Dermis blood vessel endothelial cell (primary cell): ENCODE data around the gene GUCY1A2. TPM values are rescaled to one million over a fixed set of nuclear protein-coding genes. Genes with fewer than 3 reads are reported as not detected.

Source experiments
- DNase-seq: peaks from one replicate; pipeline ENCODE4 v3.0.0; 2010
- total RNA-seq: library from RNA; depleted of rRNA; stranded (reverse); fragments of >200 nt; gene quantifications from 2 replicates; pipeline ENCODE4 v1.2.3, GENCODE V29; 2014

GUCY1A2 gene
- total RNA-seq, 1 donor from 2014 or later: 0.17 TPM

DNA sequence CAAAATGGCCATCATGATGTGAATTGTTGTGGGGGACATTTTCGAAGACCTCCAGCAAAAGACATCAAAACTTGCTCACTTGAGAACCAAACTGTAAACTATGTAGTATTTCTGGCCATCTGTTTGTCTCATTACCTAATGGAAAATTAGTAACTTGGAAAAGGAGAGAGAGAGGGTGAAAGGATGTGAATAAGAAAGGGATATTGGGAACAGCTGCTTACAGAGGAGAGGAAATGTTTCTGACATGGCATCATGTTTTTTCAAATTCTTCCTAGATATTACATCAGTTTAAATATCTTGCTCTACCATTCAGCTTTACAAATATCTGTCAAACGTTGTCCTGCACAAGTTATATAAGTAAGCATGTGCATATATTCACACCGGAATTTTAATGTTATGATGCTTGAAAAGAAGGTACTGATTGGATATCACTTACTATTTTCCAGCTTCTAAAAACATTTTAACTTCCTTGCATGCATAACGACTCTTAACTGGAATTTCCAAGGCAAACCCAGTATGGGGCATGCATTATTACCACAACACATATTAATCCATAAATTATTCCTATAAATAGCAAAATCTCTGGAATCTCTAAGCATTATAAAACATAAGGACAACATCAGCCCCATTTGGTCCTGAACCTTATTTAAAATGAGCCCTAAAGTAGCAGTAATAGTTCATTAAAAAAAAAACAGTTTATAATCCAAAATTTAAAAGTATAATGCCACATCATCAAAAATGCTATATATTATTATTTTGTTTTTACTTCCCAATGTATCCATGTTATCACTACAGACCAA is 20.0 kb downstream of the GUCY1A2 start:
- no peak for DNase-seq

DNA sequence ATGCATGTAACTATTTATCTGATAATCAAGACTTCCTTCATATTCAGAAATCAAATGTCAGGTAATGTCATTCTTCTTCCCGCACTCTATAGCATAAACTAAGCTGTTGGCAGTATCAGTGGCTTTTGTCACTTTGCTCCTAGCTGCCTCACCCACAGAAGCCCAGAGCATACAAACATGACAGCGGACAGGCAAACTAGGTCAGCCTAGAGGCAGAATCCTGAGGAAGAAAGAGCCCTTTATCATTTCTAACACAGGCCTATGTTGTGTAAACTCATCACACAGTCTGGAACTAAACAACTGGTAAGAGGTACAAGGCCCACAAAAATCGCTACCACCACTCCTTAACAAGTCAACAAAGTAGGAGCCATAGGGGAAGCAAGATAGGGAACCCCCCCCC is 21.0 kb downstream of the GUCY1A2 start:
- DNase-seq: no peak

DNA sequence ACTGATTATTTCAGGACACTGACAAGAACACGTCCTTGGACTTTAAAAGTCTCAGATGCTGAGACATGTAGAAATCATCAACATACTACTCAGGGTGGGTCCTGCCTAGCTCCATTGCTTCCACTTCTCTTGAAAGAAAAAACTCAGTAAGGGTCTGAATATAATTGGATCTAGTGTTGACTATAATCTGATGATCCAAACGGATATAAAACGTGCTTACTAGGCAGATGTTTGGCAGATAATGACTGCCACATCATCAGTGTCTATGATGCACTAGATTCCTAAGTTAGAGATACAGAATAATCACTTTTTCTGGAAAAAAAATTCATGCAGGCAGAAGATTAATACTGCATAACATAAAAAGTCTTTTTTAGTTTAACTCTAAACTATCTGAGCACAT is 21.6 kb downstream of the GUCY1A2 start:
- no peak for DNase-seq

DNA sequence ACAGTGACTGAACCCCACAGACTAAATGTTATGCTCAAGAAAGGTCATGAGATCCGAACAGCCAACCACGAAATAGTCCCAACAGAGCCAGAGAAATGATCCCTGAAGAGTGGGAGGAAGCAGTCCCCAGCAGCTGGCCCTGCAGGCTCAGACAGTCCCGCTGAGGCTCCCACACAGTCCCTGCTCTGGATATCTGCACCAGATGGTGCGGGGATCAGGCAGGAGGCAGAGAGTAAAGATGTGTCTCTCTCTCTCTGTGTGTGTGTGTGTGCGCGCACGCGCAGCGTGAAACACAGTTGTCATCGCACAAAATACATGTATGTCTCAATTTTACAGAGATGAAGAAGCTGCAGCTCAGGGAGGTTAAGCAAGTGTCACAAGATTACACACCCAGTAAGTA is 27.9 kb downstream of the GUCY1A2 start:
- no peak for DNase-seq

DNA sequence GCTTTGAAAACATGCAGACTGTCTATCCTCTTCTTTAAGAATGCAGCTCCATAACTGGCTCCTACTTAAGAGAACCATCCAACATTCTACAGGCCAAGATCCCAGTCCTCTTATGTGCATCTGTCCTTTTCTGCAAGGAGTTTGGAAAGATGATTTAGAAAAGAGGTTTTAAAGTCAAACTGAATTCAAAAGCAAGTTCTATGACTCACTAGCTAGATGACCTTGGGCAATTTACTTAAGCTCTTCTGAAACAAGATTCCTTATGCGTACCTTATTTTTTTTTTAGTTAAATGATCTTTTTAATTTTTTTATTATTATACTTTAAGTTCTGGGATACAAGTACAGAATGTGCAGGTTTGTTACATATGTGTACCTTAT is 29.2 kb downstream of the GUCY1A2 start:
- DNase-seq: no peak

DNA sequence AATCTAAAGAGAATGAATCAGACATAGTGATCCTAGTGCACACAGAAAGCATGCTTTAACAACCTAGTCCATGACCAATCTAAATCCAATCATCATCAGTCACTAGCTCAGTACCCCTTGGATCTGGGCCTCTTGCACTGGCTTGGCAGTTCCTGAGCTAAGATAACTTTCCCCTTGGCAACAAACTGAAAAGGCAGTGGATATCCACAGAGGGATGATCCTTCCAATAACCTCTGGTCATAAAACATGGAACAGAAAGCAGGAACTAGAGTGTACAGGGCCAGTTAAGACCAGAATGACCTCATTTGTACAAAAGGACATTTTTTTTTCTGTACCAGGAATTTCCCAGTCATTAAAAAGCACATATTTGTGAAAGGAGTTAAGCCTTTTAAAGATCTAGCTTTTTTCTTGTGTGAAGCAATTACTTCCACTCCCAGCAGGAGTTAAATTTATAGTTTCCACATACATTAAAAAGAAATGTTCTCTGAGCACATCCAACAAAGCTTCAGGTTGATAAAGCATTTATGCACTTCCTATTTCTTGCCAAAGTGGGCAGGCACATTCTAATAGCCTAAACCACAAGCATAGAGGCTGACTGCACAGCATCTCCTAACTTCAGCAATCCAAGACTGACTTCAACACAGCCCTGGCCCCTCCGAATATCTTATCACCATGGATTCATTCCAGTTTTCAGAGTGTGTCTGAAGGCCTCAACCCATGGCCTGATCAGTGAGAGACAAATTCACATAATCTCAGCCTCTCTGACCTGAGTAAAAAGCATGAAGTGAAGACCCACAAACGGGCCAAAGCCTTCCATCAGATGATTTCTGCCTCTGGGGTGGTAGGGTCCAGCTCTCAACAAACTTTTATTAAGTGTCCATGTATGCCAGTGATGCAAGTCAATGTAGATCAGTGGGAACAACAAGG is 29.9 kb downstream of the GUCY1A2 start:
- no peak for DNase-seq

DNA sequence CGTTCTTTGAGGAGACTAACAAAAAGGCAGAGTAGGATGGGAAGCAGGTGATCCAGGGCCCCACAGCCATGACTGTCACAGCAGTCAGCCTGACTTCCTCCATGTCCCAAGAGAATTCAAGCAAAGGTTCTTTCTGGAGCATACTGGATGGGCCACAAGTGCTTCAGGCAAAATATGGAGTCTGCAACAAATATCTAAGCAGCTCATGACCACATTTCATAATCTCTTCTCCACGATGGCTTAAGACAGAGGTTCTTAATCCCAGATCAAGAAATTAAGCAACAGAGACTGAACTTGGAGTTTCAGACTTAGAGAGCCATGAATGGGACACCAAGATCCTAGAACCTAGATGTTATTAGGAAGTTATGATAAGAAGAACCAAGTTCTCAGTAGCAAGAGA is 31.6 kb downstream of the GUCY1A2 start:
- no peak for DNase-seq

DNA sequence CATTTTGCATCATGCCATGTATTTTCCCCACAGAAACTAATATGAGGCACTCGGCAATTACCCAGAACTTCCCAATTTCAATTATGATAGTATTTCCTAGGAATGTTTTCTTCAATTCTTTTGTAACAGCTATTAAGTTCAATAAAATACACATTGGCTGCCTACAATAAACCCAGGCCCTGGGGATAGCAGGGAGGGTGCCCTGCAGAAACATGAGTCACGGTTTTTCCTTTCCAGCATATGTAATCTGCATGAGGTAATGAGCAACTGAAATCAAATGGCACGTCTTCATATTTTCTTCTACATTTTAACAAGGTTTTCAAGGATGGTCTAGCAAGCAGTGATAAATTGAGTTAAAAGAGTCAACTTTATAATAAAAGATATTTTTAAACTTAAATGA is 32.0 kb downstream of the GUCY1A2 start:
- peak; percentile 4 for DNase-seq

DNA sequence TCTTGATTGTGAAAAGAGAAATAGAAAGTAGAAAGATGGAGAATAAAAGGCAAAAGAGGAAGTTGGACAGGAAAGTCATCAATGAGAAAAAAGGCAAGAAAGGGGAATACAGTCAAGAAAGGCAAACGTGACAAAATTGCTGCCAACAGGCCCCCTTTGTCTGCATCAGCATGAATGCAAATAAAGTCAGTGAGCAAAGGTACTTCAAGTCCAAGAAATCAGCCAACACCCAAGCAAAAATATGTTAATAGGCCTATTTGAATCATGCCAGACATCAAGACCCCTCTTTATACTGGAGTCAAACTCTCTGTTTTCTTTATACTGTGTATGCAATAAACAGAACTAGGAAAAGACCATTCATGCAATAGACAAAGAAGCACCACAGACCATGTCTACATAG is 34.3 kb downstream of the GUCY1A2 start:
- no peak for DNase-seq

DNA sequence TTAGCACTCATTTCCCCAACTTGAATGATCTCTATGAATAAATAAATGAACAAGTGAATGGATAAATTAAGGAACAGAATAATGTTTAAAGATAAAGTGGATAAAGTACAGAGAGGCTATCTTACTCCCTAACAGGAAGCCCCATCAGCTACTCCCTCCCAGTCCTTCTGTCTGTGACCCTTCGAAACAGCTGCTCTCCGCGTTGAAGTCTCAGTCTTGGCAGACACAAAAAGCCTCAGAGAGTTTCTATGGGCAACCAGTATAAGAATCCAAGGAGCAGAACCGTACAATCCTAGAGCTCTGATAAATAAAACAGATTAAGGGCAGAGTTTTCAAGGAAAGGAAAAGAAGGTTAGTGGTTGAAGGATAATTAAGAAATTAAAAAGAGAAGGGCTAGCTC is 35.0 kb downstream of the GUCY1A2 start:
- no peak for DNase-seq

DNA sequence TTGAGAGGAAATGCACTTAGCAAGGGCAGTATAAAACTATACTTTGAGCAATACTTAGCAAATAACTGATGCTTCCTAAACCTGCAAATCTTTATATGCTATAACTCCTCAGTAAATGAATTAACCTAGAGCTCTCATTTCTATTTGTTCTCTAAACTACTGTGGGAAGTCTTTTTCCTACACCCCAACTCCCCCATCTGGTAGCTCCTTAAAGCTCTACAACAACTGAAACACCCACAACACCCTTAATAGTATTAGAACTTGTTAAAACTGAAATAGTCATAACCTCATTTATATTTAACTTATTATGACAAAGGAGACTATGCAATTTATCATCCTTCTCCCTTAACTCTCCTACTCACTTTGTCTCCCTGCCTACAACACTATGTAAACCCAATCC is 43.4 kb downstream of the GUCY1A2 start:
- peak; percentile 12 for DNase-seq

DNA sequence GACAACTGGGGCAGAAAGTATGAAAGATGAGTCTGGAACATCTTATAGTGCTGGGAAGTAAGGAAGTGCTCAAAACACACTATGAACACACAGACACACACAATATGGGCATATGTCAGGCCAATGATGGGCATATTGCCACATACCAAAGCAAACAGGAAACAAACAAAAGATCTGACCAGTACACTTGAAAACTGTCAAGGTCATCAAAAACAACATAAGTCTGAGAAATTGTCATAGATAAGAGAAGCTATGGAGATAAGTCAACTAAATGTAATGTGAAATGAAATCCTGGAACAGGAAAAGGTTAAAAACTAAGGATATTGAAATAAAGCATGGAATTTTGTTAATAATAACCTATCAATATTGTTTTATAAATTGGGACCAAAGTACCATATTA is 46.4 kb downstream of the GUCY1A2 start:
- no peak for DNase-seq

DNA sequence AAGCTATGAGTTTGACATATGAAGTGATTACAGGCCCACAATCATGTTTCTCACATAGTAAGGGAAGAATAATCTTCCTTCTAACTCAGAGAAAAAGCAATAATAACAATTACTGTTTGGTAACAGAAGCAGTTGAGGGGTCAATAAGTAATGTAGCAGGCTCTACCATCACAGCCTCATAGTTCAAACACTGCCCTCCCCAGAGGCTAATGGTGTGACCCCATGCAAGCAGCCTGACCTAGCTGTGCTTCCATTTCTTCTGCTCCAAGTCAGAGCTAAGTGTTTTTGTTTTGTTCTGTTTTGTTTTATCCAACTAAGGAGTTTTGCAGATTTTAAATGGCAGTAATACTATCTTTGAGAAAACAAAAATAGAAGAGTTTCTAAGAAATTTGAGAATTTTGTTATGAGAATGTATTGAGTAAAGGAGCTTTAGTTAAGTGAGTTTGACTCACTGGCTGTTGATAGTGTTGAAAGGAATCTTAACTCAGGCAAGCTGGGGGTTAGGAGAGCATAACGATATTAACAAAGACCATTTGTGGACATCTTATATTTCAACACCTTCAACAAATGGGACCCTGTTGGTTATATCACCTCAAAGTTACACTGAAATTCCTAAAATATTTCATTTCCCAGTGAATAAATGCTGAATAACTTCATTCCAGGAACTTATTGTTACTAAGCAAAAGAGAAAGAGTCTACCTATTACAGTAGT is 48.5 kb downstream of the GUCY1A2 start:
- no peak for DNase-seq

DNA sequence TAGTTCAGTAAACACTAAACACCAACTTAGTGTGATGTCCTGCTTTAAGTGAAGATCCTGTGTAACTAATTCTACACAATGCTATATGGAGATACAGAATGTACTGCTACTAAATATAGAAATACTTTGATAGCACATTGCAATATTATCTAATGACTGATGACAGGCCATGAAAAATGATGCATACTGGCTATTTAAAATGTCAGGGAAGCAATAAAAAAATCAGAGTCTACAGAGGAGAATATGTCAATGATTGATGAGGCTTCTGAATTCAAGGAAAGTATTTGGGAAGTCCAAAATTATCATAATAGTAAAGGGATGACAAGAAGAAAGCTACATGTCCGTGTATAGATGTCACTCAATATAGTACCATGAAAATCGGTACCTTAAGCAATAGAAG is 55.3 kb downstream of the GUCY1A2 start:
- DNase-seq: no peak

DNA sequence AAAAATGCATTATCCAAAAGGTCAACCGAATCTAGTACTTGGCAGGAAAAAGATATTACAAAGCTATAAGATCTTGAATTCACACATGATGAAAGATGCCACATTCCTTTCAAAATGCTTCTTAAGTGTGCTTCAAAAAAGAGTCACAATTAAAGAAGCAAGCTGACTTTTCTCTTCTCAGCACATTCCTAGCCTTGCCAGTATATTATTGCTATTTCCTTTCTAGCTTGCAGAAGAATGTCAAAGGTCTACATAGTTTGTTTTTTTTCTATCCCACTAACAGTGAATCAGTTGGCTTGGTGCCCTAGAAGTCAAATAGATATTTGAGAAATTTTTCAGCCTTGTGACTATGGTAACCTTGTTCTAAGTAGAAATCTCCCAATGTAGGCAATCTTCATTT is 56.8 kb downstream of the GUCY1A2 start:
- DNase-seq: peak; percentile 74

DNA sequence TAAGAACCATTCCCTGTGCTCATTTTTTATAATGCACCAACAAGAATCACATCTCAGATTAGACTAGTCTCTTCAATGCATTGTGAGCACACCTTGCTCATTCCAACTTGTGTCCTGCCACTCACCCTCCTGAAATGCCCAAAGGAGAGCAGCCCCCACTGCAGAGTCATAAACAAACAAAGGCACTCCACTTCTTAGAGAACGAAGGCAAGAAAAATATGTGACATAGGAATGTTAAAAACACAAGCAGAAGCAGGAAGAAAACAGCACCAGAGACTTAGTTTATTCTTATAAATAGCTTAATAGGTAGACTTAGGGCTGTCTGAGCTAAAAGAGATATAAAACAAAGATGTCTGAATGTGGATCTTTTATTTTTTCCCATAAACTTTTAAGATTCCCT is 57.2 kb downstream of the GUCY1A2 start:
- DNase-seq: peak; percentile 5

DNA sequence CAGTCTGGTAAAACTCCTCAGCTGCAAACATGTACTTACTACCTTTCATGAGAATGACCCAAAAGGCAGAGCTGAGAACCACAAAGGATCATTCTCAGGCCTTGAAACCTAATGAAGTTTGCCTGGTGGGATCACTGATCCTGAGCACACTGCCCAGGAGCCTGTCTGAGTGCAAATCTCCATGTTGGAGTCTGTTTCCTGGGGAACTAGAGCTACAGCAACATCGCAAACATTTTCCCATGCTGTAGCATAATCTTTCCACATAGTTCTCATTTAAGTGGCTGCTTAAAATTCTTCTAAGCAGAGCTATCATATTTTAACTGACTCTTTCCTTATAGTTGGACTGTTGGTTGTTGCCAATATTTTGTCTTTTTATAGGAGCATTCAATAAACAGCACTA is 58.5 kb downstream of the GUCY1A2 start:
- no peak for DNase-seq

DNA sequence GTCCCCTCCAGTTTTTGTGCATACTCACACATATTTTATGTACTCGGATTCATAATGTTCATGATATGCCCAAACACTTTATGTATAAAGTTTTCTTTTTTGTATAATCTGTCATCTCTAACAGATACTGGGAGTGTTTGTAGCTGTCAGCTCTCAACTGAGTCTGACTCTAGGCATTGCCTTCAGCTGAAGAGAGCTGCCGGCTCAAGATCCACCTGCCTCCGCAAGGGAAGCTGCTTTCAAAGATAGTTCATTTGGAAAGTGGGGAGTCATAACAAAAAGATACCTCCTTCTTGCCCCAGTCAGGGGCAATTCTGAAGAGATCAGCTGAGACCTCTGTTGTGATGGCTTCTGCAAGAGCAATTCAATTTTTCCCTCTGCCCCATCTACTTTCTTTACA is 58.9 kb downstream of the GUCY1A2 start:
- no peak for DNase-seq

DNA sequence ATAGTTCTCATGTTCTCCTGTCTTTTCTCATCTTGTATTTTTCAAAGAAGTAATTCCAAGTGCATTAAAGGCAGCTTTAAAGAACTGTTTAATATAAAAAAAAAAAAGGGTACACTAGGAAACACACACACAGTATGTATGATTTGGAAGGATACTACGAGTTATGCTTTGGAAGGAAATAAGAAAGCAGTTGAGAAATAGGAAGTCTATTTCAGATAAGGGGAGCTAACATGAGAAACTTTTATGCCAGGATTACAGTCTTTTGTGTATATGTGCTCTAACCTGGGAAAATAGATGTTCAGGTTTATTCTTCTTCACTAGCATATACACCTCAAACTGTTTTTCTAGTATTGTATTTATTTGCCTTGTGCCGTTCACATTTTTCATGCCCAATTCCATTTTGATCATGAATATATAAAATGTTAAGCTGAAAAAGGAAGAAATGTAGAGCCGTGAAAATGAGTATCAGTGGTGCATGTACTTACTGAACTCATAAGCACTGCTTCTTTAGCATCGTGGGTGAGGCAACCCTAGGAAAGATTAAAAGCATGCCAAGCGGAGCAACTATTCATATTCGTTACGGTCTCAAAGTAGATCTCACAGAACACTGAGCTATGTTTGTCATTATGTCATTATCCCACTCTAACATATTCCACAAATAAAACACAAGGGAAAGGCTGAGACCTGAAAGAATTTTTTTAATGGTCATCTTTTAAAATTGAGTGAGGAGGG is 59.6 kb downstream of the GUCY1A2 start:
- DNase-seq: no peak

DNA sequence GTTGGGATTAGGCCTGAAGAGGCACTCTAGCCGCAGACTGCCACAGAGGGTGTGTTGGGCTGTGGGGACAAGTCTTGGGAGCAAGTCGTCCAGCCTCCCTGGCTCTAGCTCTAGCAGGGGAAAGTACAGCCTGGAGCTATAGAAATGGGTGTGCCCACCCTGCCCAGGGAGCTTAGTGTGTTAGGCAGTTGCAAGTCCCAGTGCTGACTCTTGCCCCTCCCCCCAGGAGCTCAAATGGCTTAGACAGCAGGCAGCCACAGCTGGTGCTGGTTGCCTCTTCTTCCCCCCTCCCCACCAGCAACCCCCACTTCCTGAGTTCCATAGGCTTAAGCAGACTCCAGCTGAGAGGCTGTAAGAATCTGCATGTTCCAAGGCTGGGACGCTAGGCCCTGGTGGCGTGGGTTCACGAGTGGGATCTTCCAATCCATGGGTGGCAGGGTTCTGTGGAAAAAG is 61.2 kb downstream of the GUCY1A2 start:
- DNase-seq: no peak

DNA sequence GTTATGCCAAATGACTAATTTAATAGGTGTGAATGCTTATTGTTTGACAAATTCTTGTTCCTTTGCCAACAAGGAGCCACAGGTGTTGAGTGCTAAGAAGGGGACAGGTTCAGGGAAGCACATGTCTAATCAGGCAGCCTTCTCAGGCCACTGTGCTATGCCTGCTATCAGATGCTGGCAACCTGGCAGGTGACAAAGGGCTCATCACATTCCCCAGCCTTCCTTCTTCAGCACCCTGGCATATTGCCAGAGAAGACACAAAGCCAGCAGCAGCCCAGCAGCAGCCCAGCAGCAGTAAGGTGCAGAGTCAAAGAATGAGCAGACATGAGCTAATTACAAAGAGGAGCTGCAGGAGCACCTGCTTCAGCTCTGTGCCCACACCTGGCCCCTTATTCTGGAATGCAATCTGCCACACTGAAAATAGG is 68.2 kb downstream of the GUCY1A2 start:
- DNase-seq: peak; percentile 7

DNA sequence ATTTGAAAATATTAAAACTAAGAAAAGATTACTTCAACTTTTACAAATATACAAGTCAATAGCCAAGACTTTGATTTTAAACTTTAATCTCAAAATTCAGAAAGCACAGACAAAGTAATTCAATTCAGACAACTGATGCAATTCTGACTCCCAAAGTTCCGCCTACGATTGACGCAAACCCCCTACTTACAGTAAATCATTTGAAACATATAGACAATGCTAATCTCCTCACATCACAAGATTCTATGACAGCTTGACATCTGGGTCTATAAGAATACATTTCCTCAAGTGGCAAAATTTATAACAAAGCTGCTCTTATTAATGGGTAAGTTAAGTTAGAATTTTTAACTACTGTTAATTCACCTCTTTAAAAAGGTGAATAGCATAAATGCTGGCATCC is 75.2 kb downstream of the GUCY1A2 start:
- DNase-seq: no peak

DNA sequence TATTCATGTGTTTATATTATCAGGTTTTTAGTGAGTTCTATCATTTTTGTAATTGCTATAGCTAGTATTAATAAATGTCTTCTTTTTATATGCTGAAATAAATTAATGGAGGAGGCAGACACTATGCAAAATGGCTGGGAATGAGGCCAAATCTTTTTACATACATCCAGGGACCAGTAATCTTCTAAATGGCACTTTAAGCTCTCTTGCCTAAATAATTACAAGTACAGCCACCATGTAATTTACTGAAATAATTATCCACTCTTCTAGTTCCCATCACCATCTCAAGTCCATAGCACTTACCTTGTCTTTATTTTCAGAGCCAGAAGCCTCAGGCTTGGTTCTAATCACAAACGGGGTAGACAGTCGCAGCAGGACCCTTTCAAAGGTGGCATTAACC is 79.1 kb downstream of the GUCY1A2 start:
- DNase-seq: no peak
